PC-3 (cell line): Measurements from ENCODE around the gene CYTH4. TPM values are rescaled to one million over a fixed set of nuclear protein-coding genes. Genes with fewer than 3 reads are reported as not detected.

Experiments used
- ATAC-seq: fragments of 200-7000 bp; cut with Tn5 transposase; 2 replicates; pipeline ENCODE4 v1.9.1; 2020; ENCODE audit warnings: mild to moderate bottlenecking, moderate library complexity
- BruUV-seq: library from RNA; stranded (reverse); fragments of 400-500 nt; replicated peaks from 2 replicates; lab custom pipeline; 2021; lab: Mats Ljungman, UMichigan
- CTCF ChIA-PET: fragments of 300-600 bp; sonication (Branson Sonifier 250); formaldehyde crosslinking; loops from one replicate; lab custom pipeline; 2022; ENCODE audit warnings: antibody characterized with exemption; lab: Charles Lee
- POLR2A ChIA-PET: fragments of 300-600 bp; sonication (Branson Sonifier 250); formaldehyde crosslinking; loops from one replicate; lab custom pipeline; 2022; ENCODE audit warnings: antibody characterized with exemption; ENCODE audit not compliant: unreplicated experiment; lab: Charles Lee
- DNase-seq: peaks from one replicate; pipeline ENCODE4 v3.0.0-alpha.2; 2015
- H2AFZ ChIP-seq: fragments of 300-600 bp; sonication (generic); 2 replicates; pipeline ENCODE4 v1.6.0; 2016; ENCODE audit warnings: antibody characterized with exemption, low read length
- H3F3A ChIP-seq: fragments of 300-600 bp; sonication (generic); one replicate; pipeline ENCODE4 v1.6.0; 2017; ENCODE audit warnings: antibody characterized with exemption, low read length, control low read depth, mild to moderate bottlenecking; ENCODE audit not compliant: unreplicated experiment
- H3K27ac ChIP-seq: fragments of 300-600 bp; sonication (generic); 2 replicates; pipeline ENCODE4 v1.5.1; 2016; ENCODE audit warnings: mild to moderate bottlenecking, low read length
- H3K27me3 ChIP-seq: fragments of 300-600 bp; sonication (generic); 2 replicates; pipeline ENCODE4 v1.6.1; 2016; ENCODE audit warnings: low read length, mixed read lengths
- H3K36me3 ChIP-seq: fragments of 300-600 bp; sonication (generic); 2 replicates; pipeline ENCODE4 v1.6.1; 2016; ENCODE audit warnings: low read depth, mixed run types, low read length, mixed read lengths
- H3K4me1 ChIP-seq: fragments of 300-600 bp; sonication (generic); 2 replicates; pipeline ENCODE4 v1.5.1; 2016; ENCODE audit warnings: low read length; ENCODE audit not compliant: insufficient read depth
- H3K4me2 ChIP-seq: fragments of 300-600 bp; sonication (generic); 2 replicates; pipeline ENCODE4 v1.6.0; 2016; ENCODE audit warnings: low read length
- H3K4me3 ChIP-seq: fragments of 300-600 bp; sonication (generic); 2 replicates; pipeline ENCODE4 v1.5.1; 2016; ENCODE audit warnings: mild to moderate bottlenecking, low read length, mixed read lengths
- H3K79me2 ChIP-seq: fragments of 300-600 bp; sonication (generic); 2 replicates; pipeline ENCODE4 v1.6.1; 2017; ENCODE audit warnings: low read length, mixed read lengths
- H3K9ac ChIP-seq: fragments of 300-600 bp; sonication (generic); 2 replicates; pipeline ENCODE4 v1.6.0; 2016; ENCODE audit warnings: mild to moderate bottlenecking, low read length
- H3K9me2 ChIP-seq: fragments of 300-600 bp; sonication (generic); replicated peaks from 2 replicates; pipeline ENCODE4 v1.6.1; 2016; ENCODE audit warnings: mixed run types, low read length, mixed read lengths
- H3K9me3 ChIP-seq: fragments of 300-600 bp; sonication (generic); 2 replicates; pipeline ENCODE4 v1.6.1; 2016; ENCODE audit warnings: low read length, mixed read lengths
- H4K20me1 ChIP-seq: fragments of 300-600 bp; sonication (generic); 2 replicates; pipeline ENCODE4 v1.6.1; 2016; ENCODE audit warnings: low read length, mixed read lengths
- CTCF ChIP-seq: fragments of 300-600 bp; sonication (generic); conservative IDR thresholded peaks from 2 replicates; pipeline ENCODE4 v1.5.1; 2017; ENCODE audit warnings: antibody characterized with exemption, low read depth, mild to moderate bottlenecking, low read length
- EZH2 ChIP-seq: fragments of 300-600 bp; sonication (generic); IDR thresholded peaks from one replicate; pipeline ENCODE4 v1.6.1; 2017; ENCODE audit warnings: antibody characterized with exemption, mild to moderate bottlenecking, low read length; ENCODE audit not compliant: unreplicated experiment
- EZH2phosphoT487 ChIP-seq: fragments of 300-600 bp; sonication (generic); IDR thresholded peaks from 2 replicates; pipeline ENCODE4 v1.6.1; 2018; ENCODE audit warnings: mild to moderate bottlenecking, antibody characterized with exemption, low read length, borderline replicate concordance
- intact Hi-C: fragments of 100-400 bp; cut with micrococcal nuclease; formaldehyde crosslinking; loops from 2 replicates; pipeline ENCODE4 v1.9.0; 2023
- total RNA-seq: library from RNA; depleted of rRNA; stranded (reverse); fragments of >200 nt; gene quantifications from 2 replicates; pipeline ENCODE4 v1.2.3, GENCODE V29; 2014

Gene CYTH4
- total RNA-seq, 1 experiment from 2014 or later, result 1.9 TPM

- ChIA-PET POLR2A (interaction anchor here (0.6 kb wide), 1 partner anchor 44 kb away, joined by 19 read pairs; no protein-coding TSS in a partner anchor), CTCF (interaction anchor here (0.6 to 1.0 kb wide), 2 partner anchors 12 to 478 kb away, joined by 4 read pairs; partner anchors contain the start of gene GCAT)
- Histone ChIP-seq H3K9me2 (no peaks in the 10 kb centered on the region), H3K4me1 (peaks cover 64% of the 10 kb centered on the region), H3K4me2 (peak overlapping the region; percentile 69), H3K27ac (peak overlapping the region; percentile 100), H3K9me3 (no peaks in the 10 kb centered on the region), H3K27me3 (no peaks in the 10 kb centered on the region), H3K79me2 (0 out of 2 replicates have a peak, but pooled peaks cover 3% of the 10 kb centered on the region), H2AFZ (no peak overlapping the region), H4K20me1 (no peaks in the 10 kb centered on the region), H3K36me3 (no peaks in the 10 kb centered on the region), H3K9ac (peak overlapping the region; percentile 85), H3F3A (no peaks in the 10 kb centered on the region), H3K4me3 (no peak overlapping the region; the same call in 1 of the 2 replicates)
- intact Hi-C loops, result loop anchor here (5.0 kb wide), 1 partner anchor 103 kb away; no protein-coding TSS in a partner anchor
- peak; percentile 46 for ATAC-seq
- DNase-seq, result peak; percentile 75
- TSS peak; percentile 72 for BruUV-seq
- TF ChIP-seq EZH2 (no peak), CTCF (no peak), EZH2phosphoT487 (no peak)
Observed at GRCh38 chr22:37329238-37330140, 47.2 kb downstream of the CYTH4 start.

DNA sequence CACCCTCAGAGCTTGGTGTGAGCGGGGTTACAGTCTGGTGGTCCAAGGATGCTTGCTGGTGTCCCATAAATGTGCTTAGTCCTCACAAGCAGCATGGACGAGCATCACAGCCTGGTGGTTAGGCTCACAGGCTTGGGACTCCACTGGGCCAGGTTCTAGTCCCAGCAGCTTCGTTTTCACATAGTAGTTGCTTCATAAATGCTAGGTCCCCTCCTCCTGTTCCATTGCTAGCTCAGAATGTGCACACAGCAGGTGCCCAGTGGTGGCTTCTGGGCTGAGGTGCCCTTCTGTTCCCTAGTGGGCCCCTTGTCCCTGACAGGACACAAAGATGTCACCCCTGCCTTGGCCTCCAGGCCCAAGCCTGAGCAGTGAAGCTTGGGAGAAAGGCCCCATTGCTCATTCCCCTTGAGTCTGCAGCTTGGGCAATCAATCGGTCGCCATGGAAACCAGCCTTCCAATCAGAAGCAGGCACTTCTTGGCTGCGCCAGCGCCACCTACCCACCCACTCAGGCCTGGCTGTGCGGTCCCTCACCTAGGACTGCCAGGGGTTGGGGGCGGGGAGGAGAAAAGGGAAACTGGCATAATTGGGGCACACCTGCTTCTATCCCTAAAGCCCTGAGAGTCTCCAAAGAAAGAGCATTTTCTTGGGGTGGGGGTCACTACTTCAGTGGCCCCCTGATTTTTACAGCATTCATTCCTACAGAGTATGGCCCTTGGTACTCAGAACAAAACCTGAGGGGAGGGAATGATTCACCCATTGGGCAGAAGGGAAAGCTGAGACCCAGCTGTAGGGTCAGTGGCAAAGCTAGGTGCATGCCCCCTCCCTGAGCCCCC lies 48.1 kb downstream of the CYTH4 start:
- peaks cover 70% of the 10 kb centered on the region for H3K4me1 ChIP-seq
- no peaks in the 10 kb centered on the region for H3K36me3 ChIP-seq
- H3K79me2 ChIP-seq, result 0 out of 2 replicates have a peak, but pooled peaks cover 3% of the 10 kb centered on the region
- peak overlapping the region; percentile 100 for H3K27ac ChIP-seq
- ATAC-seq (no peak), DNase-seq (peak; percentile 24)
- TSS peak; percentile 47 for BruUV-seq
- no peaks in the 10 kb centered on the region for H3K9me2 ChIP-seq
- no peak overlapping the region for H3K4me3 ChIP-seq
- no peaks in the 10 kb centered on the region for H3K9me3 ChIP-seq
- H3K27me3 ChIP-seq, result no peaks in the 10 kb centered on the region
- TF ChIP-seq CTCF (0 out of 2 replicates have a peak, but pooled peaks have one; percentile 24), EZH2 (no peak)
- H3K4me2 ChIP-seq, result peak overlapping the region; percentile 69
- intact Hi-C loops, result no loop called here
- H2AFZ ChIP-seq, result no peak overlapping the region
- H4K20me1 ChIP-seq, result no peaks in the 10 kb centered on the region
- POLR2A ChIA-PET, result no interaction called here
- H3K9ac ChIP-seq, result peak overlapping the region; percentile 85
- H3F3A ChIP-seq, result no peaks in the 10 kb centered on the region
- CTCF ChIA-PET, result interaction anchor here (1.0 kb wide), 1 partner anchor 13 kb away, joined by 4 read pairs; no protein-coding TSS in a partner anchor
